ENCODE data around the gene MYL3. TPM values are rescaled to one million over a fixed set of nuclear protein-coding genes. Genes with fewer than 3 reads are reported as not detected.

The MYL3 gene
- total RNA-seq, 5 donors from 2014 or later (not counting 1 experiment from before 2014, with no cell fraction given) = not detected

DNA sequence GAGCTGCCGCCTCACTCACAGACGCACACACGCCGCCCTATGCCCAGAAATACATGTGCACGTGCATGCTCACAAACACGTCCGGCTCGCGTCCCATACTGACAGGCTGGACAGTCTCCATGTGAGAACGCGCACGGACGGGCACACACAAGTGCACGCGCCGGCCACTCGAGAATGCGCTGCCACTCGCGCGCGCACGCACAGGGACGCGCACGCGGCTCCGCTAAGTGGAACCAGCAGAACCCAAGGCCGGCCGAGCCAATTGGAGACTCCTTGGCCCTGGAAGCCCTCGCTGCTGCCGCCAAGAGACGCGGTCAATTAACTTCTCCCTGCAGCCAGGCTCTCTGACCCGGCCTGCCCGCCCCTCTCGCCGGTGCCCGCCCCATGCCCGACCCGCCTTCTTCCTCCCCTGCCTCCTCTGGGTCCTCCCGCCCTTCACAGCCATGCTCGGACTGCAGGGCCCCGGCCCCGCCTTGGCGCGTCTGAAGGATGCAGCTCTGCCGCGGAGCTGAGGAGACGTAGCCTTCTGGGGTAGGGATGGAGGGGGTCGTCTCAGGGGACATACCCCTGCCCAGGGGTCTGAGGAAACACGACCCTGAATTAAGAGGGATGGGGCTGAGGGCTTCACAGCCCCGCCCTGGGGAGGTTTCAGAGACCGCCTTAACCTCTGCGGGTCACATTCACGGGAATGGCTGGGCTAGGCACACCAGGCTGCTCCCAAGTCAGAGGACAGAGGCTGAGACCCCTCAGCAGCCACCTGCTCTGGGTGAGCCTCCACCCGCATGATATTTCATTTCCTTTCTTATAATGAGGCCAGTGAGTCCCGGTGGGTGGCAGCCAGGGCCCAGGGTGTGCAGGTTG is 29.3 kb upstream of the MYL3 start:
- Histone ChIP-seq H3K36me3 (ENCODE audit: control insufficient read depth in 2 of 2, extremely low read depth in 1 of 2, insufficient read depth in 1 of 2, low read length in 1 of 2) (no peaks in the 10 kb centered on the region), H3K27me3 (replicated peaks in 1 of 2; ENCODE audit: control insufficient read depth in 2 of 2, extremely low read depth in 1 of 2, insufficient read depth in 2 of 2, low read length in 1 of 2) (peaks cover 0 to 74% of the 10 kb centered on the region in 2 experiments), H3K9me3 (no peaks in the 10 kb centered on the region), H3K4me3 (ENCODE audit: control insufficient read depth in 1 of 2, extremely low read depth in 1 of 2, low read length in 1 of 2) (peak overlapping the region in 1 of 2 donors; percentile 23), H3K4me1 (ENCODE audit: control insufficient read depth in 1 of 2, extremely low read depth in 1 of 2, insufficient read depth in 2 of 2, low read length in 2 of 2) (peaks cover 0 to 10% of the 10 kb centered on the region in 2 experiments), H3K27ac (ENCODE audit: low read length) (no peak overlapping the region)
- Mint-ChIP-seq H3K27ac (no peak overlapping the region), H3K9me3 (no peaks in the 10 kb centered on the region), H3K4me1 (peaks cover 0 to 3% (median 3%) of the 10 kb centered on the region in 3 donors), H3K36me3 (no peaks in the 10 kb centered on the region), H3K4me3 (peak overlapping the region; percentile 38 to 60 (median 57)), H3K27me3 (peaks cover 28 to 63% of the 10 kb centered on the region in 2 donors)
- POLR2A ChIA-PET = interaction anchor here in 1 of 2 donors (0.6 kb wide), 1 partner anchor 192 kb away, joined by 4 read pairs; no protein-coding TSS in a partner anchor
- peak in 1 of 35 experiments; percentile 37 for DNase-seq
- no peak for ATAC-seq (replicated peaks in 1 of 4)
- CTCF ChIA-PET = no interaction called here
- WGBS (ENCODE audit: insufficient coverage) = 7% methylated on average over 51 of the region's 58 CpGs

DNA sequence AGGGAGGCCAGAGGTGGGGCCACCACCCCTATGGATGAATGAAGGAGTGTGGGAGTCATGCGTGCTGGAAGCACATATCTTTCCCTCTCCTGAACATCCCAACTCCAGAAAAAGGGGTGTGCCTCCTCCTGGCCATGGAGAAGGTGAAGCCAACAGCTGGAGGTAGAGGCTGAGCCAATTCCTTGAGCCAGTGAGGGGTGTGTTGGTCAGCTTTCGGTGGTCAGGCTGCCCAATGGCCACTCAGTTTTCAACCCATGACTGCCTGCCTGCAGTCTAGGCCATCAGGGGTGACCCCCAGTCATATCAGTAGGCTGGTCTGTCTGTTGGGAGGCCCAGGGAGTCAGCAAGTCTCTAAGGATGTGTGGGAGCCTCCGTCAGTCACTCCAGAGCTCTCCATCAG is 27.9 kb upstream of the MYL3 start:
- H3K27me3 ChIP-seq (replicated peaks in 1 of 2; ENCODE audit: control insufficient read depth in 2 of 2, extremely low read depth in 1 of 2, insufficient read depth in 2 of 2, low read length in 1 of 2) = peaks cover 0 to 67% of the 10 kb centered on the region in 2 experiments
- H3K27ac ChIP-seq (ENCODE audit: low read length) = no peak overlapping the region
- H3K36me3 ChIP-seq (ENCODE audit: control insufficient read depth in 2 of 2, extremely low read depth in 1 of 2, insufficient read depth in 1 of 2, low read length in 1 of 2) = no peaks in the 10 kb centered on the region
- Mint-ChIP-seq H3K9me3 (no peaks in the 10 kb centered on the region), H3K27me3 (peaks cover 26 to 56% of the 10 kb centered on the region in 2 donors), H3K4me1 (peaks cover 0 to 3% (median 3%) of the 10 kb centered on the region in 3 donors), H3K4me3 (peak overlapping the region in 1 of 3 donors; percentile 22), H3K36me3 (no peaks in the 10 kb centered on the region), H3K27ac (no peak overlapping the region)
- CTCF ChIA-PET = no interaction called here
- DNase-seq (no peak), ATAC-seq (replicated peaks in 1 of 4) (no peak)
- H3K4me1 ChIP-seq (ENCODE audit: control insufficient read depth in 1 of 2, extremely low read depth in 1 of 2, insufficient read depth in 2 of 2, low read length in 2 of 2) = peaks cover 0 to 10% of the 10 kb centered on the region in 2 experiments
- 70% methylated on average over 2 of the region's 3 CpGs for WGBS (ENCODE audit: insufficient coverage)
- H3K4me3 ChIP-seq (ENCODE audit: control insufficient read depth in 1 of 2, extremely low read depth in 1 of 2, low read length in 1 of 2) = no peak overlapping the region
- no peaks in the 10 kb centered on the region for H3K9me3 ChIP-seq
- POLR2A ChIA-PET = interaction anchor here in 1 of 2 donors (0.7 kb wide), 1 partner anchor 20 kb away, joined by 3 read pairs; no protein-coding TSS in a partner anchor

DNA sequence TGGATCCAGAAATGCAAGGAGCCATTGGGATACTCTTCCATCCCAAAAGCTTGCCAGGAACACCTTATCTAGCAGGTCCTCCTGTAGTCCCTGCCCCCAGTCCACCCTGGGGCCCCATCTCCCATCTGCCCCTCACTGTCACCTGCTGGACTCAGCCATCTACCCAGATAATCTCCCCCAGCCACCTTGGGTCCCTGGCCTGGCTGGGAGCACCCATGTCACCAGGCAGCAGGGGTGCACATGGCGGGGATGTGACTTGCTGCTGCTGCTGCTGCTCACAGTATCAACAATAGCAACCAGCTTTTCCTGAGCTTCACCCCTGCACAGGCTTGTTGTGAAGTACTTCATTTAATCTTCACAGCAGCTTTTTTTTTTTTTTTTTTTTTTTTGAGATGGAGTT is 26.9 kb upstream of the MYL3 start:
- H3K27ac Mint-ChIP-seq = no peak overlapping the region
- peaks cover 0 to 3% (median 3%) of the 10 kb centered on the region in 3 donors for H3K4me1 Mint-ChIP-seq
- no peaks in the 10 kb centered on the region for H3K9me3 ChIP-seq
- no peak for DNase-seq
- peaks cover 0 to 10% of the 10 kb centered on the region in 2 experiments for H3K4me1 ChIP-seq (ENCODE audit: control insufficient read depth in 1 of 2, extremely low read depth in 1 of 2, insufficient read depth in 2 of 2, low read length in 2 of 2)
- H3K4me3 Mint-ChIP-seq = no peak overlapping the region
- CTCF ChIA-PET = interaction anchor here (0.7 to 1.0 kb wide), 2 partner anchors 16 to 530 kb away, joined by 3 read pairs; no protein-coding TSS in a partner anchor
- no peak overlapping the region for H3K4me3 ChIP-seq (ENCODE audit: control insufficient read depth in 1 of 2, extremely low read depth in 1 of 2, low read length in 1 of 2)
- ATAC-seq (replicated peaks in 1 of 4) = no peak
- POLR2A ChIA-PET = no interaction called here
- H3K27me3 Mint-ChIP-seq = peaks cover 24 to 60% of the 10 kb centered on the region in 2 donors
- H3K9me3 Mint-ChIP-seq = no peaks in the 10 kb centered on the region
- no peaks in the 10 kb centered on the region for H3K36me3 Mint-ChIP-seq
- WGBS (ENCODE audit: insufficient coverage) = 83% methylated on average over 1 of the region's 1 CpG
- no peaks in the 10 kb centered on the region for H3K36me3 ChIP-seq (ENCODE audit: control insufficient read depth in 2 of 2, extremely low read depth in 1 of 2, insufficient read depth in 1 of 2, low read length in 1 of 2)
- H3K27ac ChIP-seq (ENCODE audit: low read length) = no peak overlapping the region
- H3K27me3 ChIP-seq (replicated peaks in 1 of 2; ENCODE audit: control insufficient read depth in 2 of 2, extremely low read depth in 1 of 2, insufficient read depth in 2 of 2, low read length in 1 of 2) = peaks cover 0 to 71% of the 10 kb centered on the region in 2 experiments

GRCh38 chr3:46889381-46890110 is 26.3 kb upstream of the MYL3 start:
- no peaks in the 10 kb centered on the region for H3K36me3 ChIP-seq (ENCODE audit: control insufficient read depth in 2 of 2, extremely low read depth in 1 of 2, insufficient read depth in 1 of 2, low read length in 1 of 2)
- peaks cover 24 to 64% of the 10 kb centered on the region in 2 donors for H3K27me3 Mint-ChIP-seq
- no peaks in the 10 kb centered on the region for H3K36me3 Mint-ChIP-seq
- peaks cover 0 to 3% (median 3%) of the 10 kb centered on the region in 3 donors for H3K4me1 Mint-ChIP-seq
- CTCF ChIA-PET = interaction anchor here in 1 of 2 donors (0.7 kb wide), 1 partner anchor 530 kb away, joined by 3 read pairs; no protein-coding TSS in a partner anchor
- WGBS (ENCODE audit: insufficient coverage) = 100% methylated on average over 1 of the region's 6 CpGs
- DNase-seq = peak in 1 of 35 experiments; percentile 11
- H3K9me3 ChIP-seq = no peaks in the 10 kb centered on the region
- peaks cover 1 to 75% of the 10 kb centered on the region in 2 experiments for H3K27me3 ChIP-seq (replicated peaks in 1 of 2; ENCODE audit: control insufficient read depth in 2 of 2, extremely low read depth in 1 of 2, insufficient read depth in 2 of 2, low read length in 1 of 2)
- H3K4me3 ChIP-seq (ENCODE audit: control insufficient read depth in 1 of 2, extremely low read depth in 1 of 2, low read length in 1 of 2) = no peak overlapping the region
- H3K4me1 ChIP-seq (ENCODE audit: control insufficient read depth in 1 of 2, extremely low read depth in 1 of 2, insufficient read depth in 2 of 2, low read length in 2 of 2) = peaks cover 0 to 10% of the 10 kb centered on the region in 2 experiments
- no peak overlapping the region for H3K4me3 Mint-ChIP-seq
- H3K27ac ChIP-seq (ENCODE audit: low read length) = no peak overlapping the region
- no peak overlapping the region for H3K27ac Mint-ChIP-seq
- no peaks in the 10 kb centered on the region for H3K9me3 Mint-ChIP-seq
- ATAC-seq (replicated peaks in 1 of 4) = no peak
- POLR2A ChIA-PET = no interaction called here

DNA sequence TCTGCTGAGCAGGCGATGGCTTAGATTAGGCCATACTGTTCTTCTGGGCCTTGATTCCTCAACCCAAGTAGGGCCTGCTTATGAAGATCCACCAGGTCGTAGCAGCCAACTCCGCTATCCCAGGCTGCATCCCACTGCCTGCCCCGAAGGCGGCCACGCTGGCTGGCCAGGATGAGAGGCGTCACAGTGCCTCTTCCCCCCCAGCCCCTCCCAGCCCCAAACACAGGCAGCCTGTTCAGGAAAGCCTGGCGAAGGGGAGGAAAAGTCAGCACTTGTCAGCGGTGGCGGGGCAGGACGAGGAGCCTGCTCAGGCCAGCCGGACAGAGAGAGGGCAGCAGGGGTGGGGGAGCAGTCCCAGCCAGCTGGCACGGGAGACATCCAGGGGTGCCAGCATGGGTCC is 25.5 kb upstream of the MYL3 start:
- WGBS (ENCODE audit: insufficient coverage) = 84% methylated on average over 12 of the region's 13 CpGs
- Mint-ChIP-seq H3K27me3 (peaks cover 27 to 64% of the 10 kb centered on the region in 2 donors), H3K27ac (no peak overlapping the region), H3K9me3 (no peaks in the 10 kb centered on the region), H3K4me3 (no peak overlapping the region), H3K4me1 (peaks cover 0 to 5% (median 3%) of the 10 kb centered on the region in 3 donors), H3K36me3 (no peaks in the 10 kb centered on the region)
- Histone ChIP-seq H3K9me3 (no peaks in the 10 kb centered on the region), H3K36me3 (ENCODE audit: control insufficient read depth in 2 of 2, extremely low read depth in 1 of 2, insufficient read depth in 1 of 2, low read length in 1 of 2) (no peaks in the 10 kb centered on the region), H3K4me3 (ENCODE audit: control insufficient read depth in 1 of 2, extremely low read depth in 1 of 2, low read length in 1 of 2) (no peak overlapping the region), H3K27ac (ENCODE audit: low read length) (no peak overlapping the region), H3K4me1 (ENCODE audit: control insufficient read depth in 1 of 2, extremely low read depth in 1 of 2, insufficient read depth in 2 of 2, low read length in 2 of 2) (peaks cover 0 to 10% of the 10 kb centered on the region in 2 experiments), H3K27me3 (replicated peaks in 1 of 2; ENCODE audit: control insufficient read depth in 2 of 2, extremely low read depth in 1 of 2, insufficient read depth in 2 of 2, low read length in 1 of 2) (peaks cover 7 to 75% of the 10 kb centered on the region in 2 experiments)
- no peak for ATAC-seq (replicated peaks in 1 of 4)
- DNase-seq = no peak
- ChIA-PET POLR2A (no interaction called here), CTCF (interaction anchor here in 1 of 2 donors (0.5 kb wide), 1 partner anchor 1200 kb away, joined by 4 read pairs; no protein-coding TSS in a partner anchor)

DNA sequence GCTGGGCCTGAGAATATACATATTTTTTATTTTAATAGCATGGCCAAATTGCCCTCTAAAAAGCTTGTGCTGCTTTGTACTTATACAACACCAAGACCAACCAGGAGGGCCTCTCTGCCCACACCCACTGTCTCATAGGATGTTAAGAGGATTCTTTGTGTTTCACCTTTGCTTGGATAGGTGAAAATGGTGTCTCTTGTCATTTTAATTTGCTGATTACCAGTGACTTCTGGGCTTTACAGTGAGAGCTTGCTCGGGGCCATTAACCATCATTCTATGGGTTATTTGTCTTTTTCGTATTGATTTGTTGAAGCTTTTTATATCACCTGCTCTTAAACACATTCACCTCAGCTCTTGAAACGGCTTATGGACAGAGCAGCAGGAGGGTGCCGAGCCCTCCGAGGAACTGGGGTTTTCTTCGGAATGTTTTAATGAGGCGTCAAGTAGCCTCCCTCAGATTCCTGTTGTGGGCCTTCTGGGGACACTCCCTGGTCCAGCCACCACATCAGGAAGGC is 24.8 kb upstream of the MYL3 start:
- DNase-seq (no peak), ATAC-seq (replicated peaks in 1 of 4) (no peak)
- 100% methylated on average over 2 of the region's 7 CpGs for WGBS (ENCODE audit: insufficient coverage)
- Histone ChIP-seq H3K27ac (ENCODE audit: low read length) (no peak overlapping the region), H3K27me3 (replicated peaks in 1 of 2; ENCODE audit: control insufficient read depth in 2 of 2, extremely low read depth in 1 of 2, insufficient read depth in 2 of 2, low read length in 1 of 2) (peaks cover 7 to 72% of the 10 kb centered on the region in 2 experiments), H3K4me3 (ENCODE audit: control insufficient read depth in 1 of 2, extremely low read depth in 1 of 2, low read length in 1 of 2) (no peak overlapping the region), H3K4me1 (ENCODE audit: control insufficient read depth in 1 of 2, extremely low read depth in 1 of 2, insufficient read depth in 2 of 2, low read length in 2 of 2) (peaks cover 0 to 14% of the 10 kb centered on the region in 2 experiments), H3K36me3 (ENCODE audit: control insufficient read depth in 2 of 2, extremely low read depth in 1 of 2, insufficient read depth in 1 of 2, low read length in 1 of 2) (no peaks in the 10 kb centered on the region), H3K9me3 (no peaks in the 10 kb centered on the region)
- ChIA-PET CTCF (interaction anchor here in 1 of 2 donors (0.5 kb wide), 1 partner anchor 1201 kb away, joined by 4 read pairs; no protein-coding TSS in a partner anchor), POLR2A (no interaction called here)
- Mint-ChIP-seq H3K4me3 (no peak overlapping the region), H3K9me3 (no peaks in the 10 kb centered on the region), H3K36me3 (no peaks in the 10 kb centered on the region), H3K27ac (no peak overlapping the region), H3K4me1 (peaks cover 0 to 8% (median 3%) of the 10 kb centered on the region in 3 donors), H3K27me3 (peaks cover 25 to 61% of the 10 kb centered on the region in 2 donors)

All from T-cell (primary cell).